ENCODE results near the gene OR52A5. TPM values are rescaled to one million over a fixed set of nuclear protein-coding genes. Genes with fewer than 3 reads are reported as not detected.

OR52A5 gene
- not detected in 2 replicates for total RNA-seq

DNA sequence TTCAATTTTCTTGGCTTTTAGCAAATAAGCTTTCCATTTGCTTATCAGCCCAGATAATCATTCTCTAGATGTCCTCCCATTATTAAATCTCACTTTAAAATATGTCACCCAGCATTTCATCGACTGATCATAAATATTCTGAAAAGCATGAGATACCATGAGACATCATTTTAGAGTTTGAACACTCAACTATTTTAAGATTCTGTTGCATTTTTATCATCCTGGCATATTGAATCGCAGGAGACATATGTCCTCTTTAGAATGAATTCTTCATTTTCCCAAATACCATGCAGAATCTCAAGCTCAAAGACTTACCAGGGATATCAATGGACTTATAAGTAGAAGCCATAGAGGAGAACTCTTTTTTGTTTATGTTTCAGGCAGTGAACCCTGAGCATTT lies at the start of gene OR52A5:
Gene OR52A5 (minus strand): TSS at position 361 of the 400 bp plus-strand sequence. CDS start 5,714 bp downstream, outside the sequence.

DNA sequence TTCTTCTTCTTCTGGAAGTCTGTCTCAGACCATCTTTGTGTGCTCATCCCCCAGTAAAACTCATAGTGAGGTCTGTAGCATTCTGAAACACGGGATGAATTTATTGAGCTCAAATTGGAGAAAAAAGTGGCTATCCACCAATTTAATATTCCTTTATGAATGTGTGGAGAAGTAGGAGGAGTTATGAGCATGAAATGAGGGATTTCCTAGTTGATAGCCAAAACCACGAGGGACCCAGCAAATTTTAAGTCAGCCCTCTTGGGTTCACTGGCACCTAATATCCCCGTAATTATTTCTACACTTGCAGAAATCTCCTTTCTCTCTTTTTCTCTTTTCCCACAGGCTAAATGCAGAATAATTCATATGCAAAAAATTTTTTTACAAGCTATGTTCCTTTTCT lies 16.5 kb upstream of the OR52A5 start, which contains the start of gene OR52A1:
Gene OR52A1 (minus strand): TSS at position 101 of the 400 bp plus-strand sequence. CDS start 2,388 bp downstream, outside the sequence.

Other genes starting within 250 kb of the OR52A5 start
- gene OR51A7, start 234.6 kb downstream of the OR52A5 start, total RNA-seq = not detected in 2 replicates
- not detected in 2 replicates for gene OR51G2, start 219.0 kb downstream of the OR52A5 start, total RNA-seq
- not detected in 2 replicates for gene OR51G1, start 214.0 kb downstream of the OR52A5 start, total RNA-seq
- gene OR51A4, start 190.8 kb downstream of the OR52A5 start, total RNA-seq = not detected in 2 replicates
- not detected in 2 replicates for gene OR51A2, start 182.6 kb downstream of the OR52A5 start, total RNA-seq
- not detected in 2 replicates for gene OR51L1, start 143.5 kb downstream of the OR52A5 start, total RNA-seq
- not detected in 2 replicates for gene OR52J3, start 91.8 kb downstream of the OR52A5 start, total RNA-seq
- not detected in 2 replicates for gene OR52E2, start 78.7 kb downstream of the OR52A5 start, total RNA-seq
- gene OR52E1, start 68.8 kb downstream of the OR52A5 start, total RNA-seq = not detected in 2 replicates
- gene OR52A1, start 16.4 kb upstream of the OR52A5 start, total RNA-seq = not detected in 2 replicates
- gene OR51V1, start 62.3 kb upstream of the OR52A5 start, total RNA-seq = not detected in 2 replicates
- gene HBB, start 88.7 kb upstream of the OR52A5 start, total RNA-seq = not detected in 2 replicates
- not detected in 2 replicates for gene HBD, start 96.1 kb upstream of the OR52A5 start, total RNA-seq
- not detected in 2 replicates for gene HBG1, start 111.5 kb upstream of the OR52A5 start, total RNA-seq
- gene HBG2, start 116.4 kb upstream of the OR52A5 start, total RNA-seq = not detected in 2 replicates
- not detected in 2 replicates for gene HBE1, start 131.6 kb upstream of the OR52A5 start, total RNA-seq
- gene OR51B4, start 163.6 kb upstream of the OR52A5 start, total RNA-seq = not detected in 2 replicates
- not detected in 2 replicates for gene OR51B2, start 185.9 kb upstream of the OR52A5 start, total RNA-seq
- 0.57 TPM in 1 of 2 replicates, not detected in the other for gene OR51B5, start 205.2 kb upstream of the OR52A5 start, total RNA-seq
- gene OR51B6, start 213.2 kb upstream of the OR52A5 start, total RNA-seq = not detected in 2 replicates
- not detected in 2 replicates for gene OR51M1, start 245.5 kb upstream of the OR52A5 start, total RNA-seq